VCaP (cell line): ENCODE data around the gene ICAM1.

ENCODE experiments used
- H3K27ac ChIP-seq: fragments of 450-650 bp; 2 replicates; pipeline ENCODE4 v1.5.1; 2017
- TF ChIP-seq, protein P1 (sequence below): fragments of 450-650 bp; conservative IDR thresholded peaks from 2 replicates; pipeline ENCODE4 v1.5.1; 2017; ENCODE audit warnings: mild to moderate bottlenecking, moderate library complexity

ICAM1 gene

DNA sequence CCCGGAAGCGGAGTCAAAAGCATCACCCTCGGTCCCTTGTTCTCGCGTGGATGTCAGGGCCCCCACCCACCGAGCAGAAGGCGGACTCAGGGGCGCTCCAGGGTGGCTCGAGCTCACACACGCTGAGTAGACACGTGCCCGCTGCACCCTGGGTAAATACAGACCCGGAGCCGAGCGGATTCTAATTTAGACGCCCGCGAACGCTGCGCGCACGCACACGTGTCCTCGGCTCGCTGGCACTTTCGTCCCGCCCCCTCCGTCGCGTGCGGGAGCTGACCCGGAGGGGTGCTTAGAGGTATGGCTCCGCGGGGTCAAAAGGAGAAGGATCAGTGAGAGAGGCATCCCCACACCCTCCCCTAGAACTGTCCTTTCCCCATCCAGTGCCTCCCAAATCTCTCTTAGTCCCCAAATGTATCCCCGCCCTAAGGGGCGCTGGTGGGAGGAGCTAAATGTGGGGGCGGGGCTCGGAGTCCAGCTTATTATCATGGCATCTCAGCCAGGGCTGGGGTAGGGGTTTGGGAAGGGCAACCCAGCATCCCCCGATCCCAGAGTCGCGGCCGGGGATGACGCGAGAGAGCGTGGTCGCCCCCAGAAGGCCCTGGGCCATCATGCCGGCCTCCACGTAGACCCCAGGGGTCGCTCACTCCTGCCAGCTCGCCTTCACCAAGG, 18.4 kb downstream of the ICAM1 start:
- TF ChIP-seq, protein P1, sequence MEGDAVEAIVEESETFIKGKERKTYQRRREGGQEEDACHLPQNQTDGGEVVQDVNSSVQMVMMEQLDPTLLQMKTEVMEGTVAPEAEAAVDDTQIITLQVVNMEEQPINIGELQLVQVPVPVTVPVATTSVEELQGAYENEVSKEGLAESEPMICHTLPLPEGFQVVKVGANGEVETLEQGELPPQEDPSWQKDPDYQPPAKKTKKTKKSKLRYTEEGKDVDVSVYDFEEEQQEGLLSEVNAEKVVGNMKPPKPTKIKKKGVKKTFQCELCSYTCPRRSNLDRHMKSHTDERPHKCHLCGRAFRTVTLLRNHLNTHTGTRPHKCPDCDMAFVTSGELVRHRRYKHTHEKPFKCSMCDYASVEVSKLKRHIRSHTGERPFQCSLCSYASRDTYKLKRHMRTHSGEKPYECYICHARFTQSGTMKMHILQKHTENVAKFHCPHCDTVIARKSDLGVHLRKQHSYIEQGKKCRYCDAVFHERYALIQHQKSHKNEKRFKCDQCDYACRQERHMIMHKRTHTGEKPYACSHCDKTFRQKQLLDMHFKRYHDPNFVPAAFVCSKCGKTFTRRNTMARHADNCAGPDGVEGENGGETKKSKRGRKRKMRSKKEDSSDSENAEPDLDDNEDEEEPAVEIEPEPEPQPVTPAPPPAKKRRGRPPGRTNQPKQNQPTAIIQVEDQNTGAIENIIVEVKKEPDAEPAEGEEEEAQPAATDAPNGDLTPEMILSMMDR, result no peak
- H3K27ac ChIP-seq, result no peak overlapping the region; the same call in 1 of the 2 replicates

DNA sequence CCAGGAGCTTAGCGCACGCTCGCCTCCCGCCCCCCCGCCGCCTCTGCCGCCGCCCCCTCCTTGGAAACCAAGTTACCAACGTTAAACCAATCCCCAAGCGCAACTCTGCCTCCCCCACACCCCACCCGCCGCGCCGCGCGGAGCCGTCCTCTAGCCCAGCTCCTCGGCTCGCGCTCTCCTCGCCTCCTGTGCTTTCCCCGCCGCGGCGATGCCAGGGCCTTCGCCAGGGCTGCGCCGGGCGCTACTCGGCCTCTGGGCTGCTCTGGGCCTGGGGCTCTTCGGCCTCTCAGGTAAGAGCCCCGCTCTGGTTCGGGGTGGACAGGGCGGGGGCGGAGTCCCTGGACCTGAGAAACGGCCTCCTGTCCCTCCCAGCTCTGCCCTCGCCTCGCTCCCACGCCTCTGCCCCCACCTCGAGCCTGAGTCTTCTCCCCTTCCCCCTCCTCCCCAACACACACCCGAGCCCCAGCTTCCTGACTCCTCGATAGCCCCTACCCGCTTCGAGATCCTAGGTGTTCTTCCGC, 19.0 kb downstream of the ICAM1 start, which contains the start of gene ICAM5:
Gene ICAM5 (plus strand): TSS at position 117 of the 521 bp plus-strand sequence. CDS start 92 bp downstream, at position 209.
- TF ChIP-seq, protein P1, result no peak

DNA sequence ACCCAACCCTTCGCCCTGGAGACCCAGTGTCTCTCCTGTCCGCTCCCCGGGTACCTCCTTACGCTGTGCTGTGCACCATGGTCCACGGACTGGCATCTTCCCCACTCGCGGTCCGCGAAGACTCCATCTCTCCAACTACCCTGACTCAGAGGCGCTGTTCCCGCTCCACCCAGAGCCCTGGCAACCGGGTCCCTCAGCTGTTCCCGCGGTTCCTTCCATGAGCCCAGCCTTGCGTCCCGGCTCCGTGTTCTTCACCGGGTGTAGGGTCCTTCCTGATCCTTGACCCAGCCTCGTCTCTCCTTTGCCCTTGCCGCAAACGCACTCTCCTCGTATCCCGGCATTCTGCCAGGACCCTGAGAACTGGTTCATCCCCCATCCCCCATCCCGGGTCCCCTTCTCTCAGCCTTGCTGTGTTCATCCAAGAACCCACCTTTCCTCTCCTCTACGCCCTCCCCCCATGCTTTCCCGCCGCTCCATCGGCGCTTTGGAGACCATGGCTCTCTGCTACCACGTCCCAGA, 19.5 kb downstream of the ICAM1 start:
- H3K27ac ChIP-seq, result no peak overlapping the region
- TF ChIP-seq, protein P1, result no peak

More for the DNA sequence above, 19.0 kb downstream of the ICAM1 start, which contains the start of gene ICAM5:
- no peak within 1 kb of the TSS; the same call in 1 of the 2 replicates for H3K27ac ChIP-seq

DNA sequence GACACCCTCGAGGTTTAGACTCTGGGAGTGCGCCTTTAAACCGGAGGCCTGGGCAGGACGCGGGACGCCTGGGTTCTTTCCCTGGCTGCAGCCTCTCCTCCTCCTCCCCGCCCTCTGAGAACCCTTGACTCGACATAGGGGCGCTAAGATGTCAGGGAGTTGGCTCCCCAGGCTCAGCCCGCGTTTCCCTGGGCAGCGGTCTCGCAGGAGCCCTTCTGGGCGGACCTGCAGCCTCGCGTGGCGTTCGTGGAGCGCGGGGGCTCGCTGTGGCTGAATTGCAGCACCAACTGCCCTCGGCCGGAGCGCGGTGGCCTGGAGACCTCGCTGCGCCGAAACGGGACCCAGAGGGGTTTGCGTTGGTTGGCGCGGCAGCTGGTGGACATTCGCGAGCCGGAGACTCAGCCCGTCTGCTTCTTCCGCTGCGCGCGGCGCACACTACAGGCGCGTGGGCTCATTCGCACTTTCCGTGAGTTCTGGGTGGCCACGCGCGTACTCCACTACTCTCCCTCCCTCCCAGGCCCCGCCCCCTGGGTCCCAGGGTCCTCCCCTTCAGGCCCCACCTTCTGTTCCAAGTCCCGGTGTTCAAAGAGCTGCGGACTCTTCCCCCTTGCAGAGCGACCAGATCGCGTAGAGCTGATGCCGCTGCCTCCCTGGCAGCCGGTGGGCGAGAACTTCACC, 20.1 kb downstream of the ICAM1 start:
- H3K27ac ChIP-seq, result no peak overlapping the region
- TF ChIP-seq, protein P1, result no peak

DNA sequence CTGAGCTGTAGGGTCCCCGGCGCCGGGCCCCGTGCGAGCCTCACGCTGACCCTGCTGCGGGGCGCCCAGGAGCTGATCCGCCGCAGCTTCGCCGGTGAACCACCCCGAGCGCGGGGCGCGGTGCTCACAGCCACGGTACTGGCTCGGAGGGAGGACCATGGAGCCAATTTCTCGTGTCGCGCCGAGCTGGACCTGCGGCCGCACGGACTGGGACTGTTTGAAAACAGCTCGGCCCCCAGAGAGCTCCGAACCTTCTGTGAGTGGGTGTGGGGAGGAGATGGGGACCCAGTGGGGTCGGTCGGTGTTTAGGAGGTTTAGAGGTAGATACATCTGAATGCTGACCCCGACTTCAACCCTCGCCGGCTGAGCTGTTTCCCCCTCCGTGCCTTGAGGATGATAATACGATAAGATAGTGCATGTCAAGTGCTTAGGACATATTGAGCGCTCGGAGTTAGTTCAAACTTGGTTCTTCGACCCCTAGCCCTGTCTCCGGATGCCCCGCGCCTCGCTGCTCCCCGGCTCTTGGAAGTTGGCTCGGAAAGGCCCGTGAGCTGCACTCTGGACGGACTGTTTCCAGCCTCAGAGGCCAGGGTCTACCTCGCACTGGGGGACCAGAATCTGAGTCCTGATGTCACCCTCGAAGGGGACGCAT, 20.8 kb downstream of the ICAM1 start:
- H3K27ac ChIP-seq, result no peak overlapping the region
- TF ChIP-seq, protein P1, result no peak

DNA sequence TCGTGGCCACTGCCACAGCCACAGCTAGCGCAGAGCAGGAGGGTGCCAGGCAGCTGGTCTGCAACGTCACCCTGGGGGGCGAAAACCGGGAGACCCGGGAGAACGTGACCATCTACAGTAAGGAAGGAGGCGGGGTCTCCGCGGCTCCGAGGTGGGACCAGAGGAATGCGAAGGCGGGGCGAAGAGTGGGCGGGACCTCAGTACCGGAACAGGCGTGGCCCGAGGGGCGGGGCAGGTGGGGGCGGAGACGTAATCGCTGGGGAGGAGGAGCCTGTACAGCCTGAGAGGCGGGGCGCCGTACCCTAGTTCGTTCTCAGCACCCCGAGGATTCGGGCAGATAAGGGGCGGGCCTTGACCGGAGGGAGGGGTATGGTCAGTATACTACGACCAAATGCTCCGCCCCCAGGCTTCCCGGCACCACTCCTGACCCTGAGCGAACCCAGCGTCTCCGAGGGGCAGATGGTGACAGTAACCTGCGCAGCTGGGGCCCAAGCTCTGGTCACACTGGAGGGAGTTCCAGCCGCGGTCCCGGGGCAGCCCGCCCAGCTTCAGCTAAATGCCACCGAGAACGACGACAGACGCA, 21.4 kb downstream of the ICAM1 start:
- no peak overlapping the region for H3K27ac ChIP-seq
- TF ChIP-seq, protein P1, result no peak
